Measurements from ENCODE around the gene LIPE. TPM values are rescaled to one million over a fixed set of nuclear protein-coding genes. Genes with fewer than 3 reads are reported as not detected.

The LIPE gene
- total and polyA plus RNA-seq, 8 donors: 4.0 to 11.0 (median 9.8) TPM

GRCh38 chr19:42356686-42357085 is 70.5 kb downstream of the LIPE start:
- H3K4me1 ChIP-seq: no peaks in the 10 kb centered on the region
- H3K27ac ChIP-seq: no peak overlapping the region
- H3K9me3 ChIP-seq: no peaks in the 10 kb centered on the region
- ATAC-seq (no peak), DNase-seq (no peak)
- TF ChIP-seq CTCF (IDR thresholded peaks at IDR 0.05): no peak
- H3K27me3 ChIP-seq: no peaks in the 10 kb centered on the region
- H3K36me3 ChIP-seq: peaks cover 0 to 42% of the 10 kb centered on the region in 2 donors
- no peak overlapping the region for H3K4me3 ChIP-seq
- intact Hi-C loops (cut with DNase I): no loop called here

- Histone ChIP-seq H3K27ac (no peak overlapping the region), H3K9me3 (no peaks in the 10 kb centered on the region), H3K27me3 (no peaks in the 10 kb centered on the region), H3K4me3 (no peak overlapping the region), H3K4me1 (no peaks in the 10 kb centered on the region), H3K36me3 (peaks cover 0 to 42% of the 10 kb centered on the region in 2 donors)
- ATAC-seq: no peak
- TF ChIP-seq CTCF (IDR thresholded peaks at IDR 0.05): no peak
- DNase-seq: no peak
- intact Hi-C loops (cut with DNase I): no loop called here
These were observed 71.3 kb downstream of the LIPE start for GRCh38 chr19:42355896-42356295.

DNA sequence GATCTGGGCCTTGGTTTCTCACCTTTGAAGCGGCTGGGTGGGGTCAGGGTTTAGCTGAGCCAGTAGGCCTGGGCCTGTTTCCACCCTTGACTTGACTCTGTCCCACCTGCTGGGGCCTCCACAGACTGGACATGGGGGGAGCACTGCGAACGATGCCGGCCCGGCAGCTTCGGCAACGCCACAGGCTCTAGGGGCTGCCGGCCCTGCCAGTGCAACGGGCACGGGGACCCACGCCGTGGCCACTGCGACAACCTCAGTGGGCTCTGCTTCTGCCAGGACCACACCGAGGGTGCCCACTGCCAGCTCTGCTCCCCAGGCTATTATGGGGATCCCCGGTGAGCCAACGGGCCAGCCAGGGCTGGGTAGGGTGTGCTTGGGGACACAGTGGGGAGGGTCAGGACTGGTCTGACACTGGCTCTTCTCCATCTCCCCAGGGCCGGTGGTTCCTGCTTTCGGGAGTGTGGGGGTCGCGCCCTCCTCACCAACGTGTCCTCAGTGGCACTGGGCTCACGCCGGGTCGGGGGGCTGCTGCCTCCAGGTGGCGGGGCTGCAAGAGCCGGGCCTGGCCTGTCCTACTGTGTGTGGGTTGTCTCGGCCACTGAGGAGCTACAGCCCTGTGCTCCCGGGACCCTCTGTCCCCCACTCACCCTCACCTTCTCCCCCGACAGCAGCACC is 73.7 kb downstream of the LIPE start:
- Histone ChIP-seq H3K9me3 (no peaks in the 10 kb centered on the region), H3K4me1 (no peaks in the 10 kb centered on the region), H3K27me3 (no peaks in the 10 kb centered on the region), H3K36me3 (peaks cover 0 to 44% of the 10 kb centered on the region in 2 donors), H3K27ac (no peak overlapping the region), H3K4me3 (no peak overlapping the region)
- DNase-seq (no peak), ATAC-seq (no peak)
- intact Hi-C loops (cut with DNase I): no loop called here
- no peak for TF ChIP-seq CTCF (IDR thresholded peaks at IDR 0.05)

DNA sequence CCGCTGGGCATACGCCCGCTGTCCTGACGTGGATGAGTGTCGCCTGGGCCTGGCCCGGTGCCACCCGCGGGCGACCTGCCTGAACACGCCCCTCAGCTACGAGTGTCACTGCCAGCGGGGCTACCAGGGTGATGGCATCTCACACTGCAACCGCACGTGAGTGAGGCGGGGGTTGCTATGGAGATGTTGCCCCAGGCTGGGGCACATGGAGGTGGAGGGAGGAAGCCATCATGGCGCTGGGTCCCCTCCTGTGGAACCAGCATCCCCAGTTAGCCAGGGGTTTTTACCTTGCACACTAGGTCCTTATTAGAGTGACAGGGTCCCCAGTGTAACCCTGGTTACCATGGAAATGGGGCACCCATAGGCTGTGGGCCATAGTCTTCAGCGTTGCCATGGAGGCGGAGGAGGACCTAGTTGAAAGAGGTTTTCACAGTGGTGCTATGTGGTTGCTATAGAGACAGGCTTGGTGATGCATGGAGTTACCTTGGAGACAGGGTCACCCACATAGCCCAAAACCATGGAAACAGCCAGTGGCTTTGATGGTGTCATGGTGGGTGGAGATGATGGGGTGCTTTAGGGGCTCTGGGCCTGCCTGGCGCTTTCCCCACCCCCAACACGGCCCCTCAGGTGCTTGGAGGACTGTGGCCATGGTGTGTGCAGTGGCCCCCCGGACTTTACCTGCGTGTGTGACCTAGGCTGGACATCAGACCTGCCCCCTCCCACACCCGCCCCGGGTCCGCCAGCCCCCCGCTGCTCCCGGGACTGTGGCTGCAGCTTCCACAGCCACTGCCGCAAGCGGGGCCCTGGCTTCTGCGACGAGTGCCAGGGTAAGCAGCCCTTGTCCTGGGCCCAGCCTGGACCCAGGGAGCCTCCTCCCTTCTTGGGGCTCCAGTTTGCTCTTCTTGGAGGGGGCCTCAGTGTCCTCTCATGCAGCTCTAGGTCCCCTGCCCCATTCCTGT is 74.6 kb downstream of the LIPE start:
- no peak for TF ChIP-seq CTCF (IDR thresholded peaks at IDR 0.05)
- Histone ChIP-seq H3K9me3 (no peaks in the 10 kb centered on the region), H3K27ac (no peak overlapping the region), H3K4me1 (peaks cover 0 to 4% of the 10 kb centered on the region in 2 donors), H3K36me3 (peaks cover 0 to 43% of the 10 kb centered on the region in 2 donors), H3K4me3 (no peak overlapping the region), H3K27me3 (no peaks in the 10 kb centered on the region)
- DNase-seq: peak in 1 of 4 donors; percentile 13
- intact Hi-C loops (cut with DNase I): no loop called here
- no peak for ATAC-seq

Other genes with a start within 250 kb of the LIPE start
- gene DEDD2, start 209.7 kb downstream of the LIPE start, total RNA-seq: 10 to 100 TPM; 22.7 to 34.8 TPM
- gene DEDD2, start 209.7 kb downstream of the LIPE start, polyA plus RNA-seq (ENCODE audit: insufficient read length in 6 of 6): 10 to 100 TPM; 15.7 to 21.4 (median 20.3) TPM
- 10 to 100 TPM; 11.5 to 12.7 TPM for gene ZNF526, start 207.1 kb downstream of the LIPE start, total RNA-seq
- 1 to 10 TPM; 8.1 to 9.8 (median 9.1) TPM for gene ZNF526, start 207.1 kb downstream of the LIPE start, polyA plus RNA-seq (ENCODE audit: insufficient read length in 6 of 6)
- 10 to 100 TPM; 33.4 to 40.3 TPM for gene GSK3A, start 184.8 kb downstream of the LIPE start, total RNA-seq
- gene GSK3A, start 184.8 kb downstream of the LIPE start, polyA plus RNA-seq (ENCODE audit: insufficient read length in 6 of 6): 10 to 100 TPM; 56.5 to 67.4 (median 61.4) TPM
- gene ERF, start 172.3 kb downstream of the LIPE start, total RNA-seq: 10 to 100 TPM; 47.0 to 55.0 TPM
- gene ERF, start 172.3 kb downstream of the LIPE start, polyA plus RNA-seq (ENCODE audit: insufficient read length in 6 of 6): 10 to 100 TPM; 42.9 to 56.4 (median 48.9) TPM
- gene CIC, start 158.1 kb downstream of the LIPE start, total RNA-seq: 10 to 100 TPM; 59.8 to 76.1 TPM
- 10 to 100 TPM; 37.2 to 66.3 (median 51.8) TPM for gene CIC, start 158.1 kb downstream of the LIPE start, polyA plus RNA-seq (ENCODE audit: insufficient read length in 6 of 6)
- 1 to 10 TPM; 1.1 TPM for gene PRR19, start 125.3 kb downstream of the LIPE start, total RNA-seq
- 1 to 10 TPM; 1.2 to 2.6 (median 1.7) TPM for gene PRR19, start 125.3 kb downstream of the LIPE start, polyA plus RNA-seq (ENCODE audit: insufficient read length in 6 of 6)
- 10 to 100 TPM; 25.0 to 25.7 TPM for gene PAFAH1B3, start 124.8 kb downstream of the LIPE start, total RNA-seq
- 100 to 1,000 TPM in 1 of 6 donors, 10 to 100 TPM in 5; 81.5 to 102 (median 90.7) TPM for gene PAFAH1B3, start 124.8 kb downstream of the LIPE start, polyA plus RNA-seq (ENCODE audit: insufficient read length in 6 of 6)
- gene TMEM145, start 114.1 kb downstream of the LIPE start, total RNA-seq: under 1 TPM; 0.21 to 0.32 TPM
- 1 to 10 TPM in 4 of 6 donors, under 1 TPM in 2; 0.50 to 1.6 (median 1.1) TPM for gene TMEM145, start 114.1 kb downstream of the LIPE start, polyA plus RNA-seq (ENCODE audit: insufficient read length in 6 of 6)
- gene MEGF8, start 101.8 kb downstream of the LIPE start, total RNA-seq: 10 to 100 TPM; 15.7 to 24.9 TPM
- 10 to 100 TPM; 25.7 to 38.9 (median 37.8) TPM for gene MEGF8, start 101.8 kb downstream of the LIPE start, polyA plus RNA-seq (ENCODE audit: insufficient read length in 6 of 6)
- gene CNFN, start 37.1 kb downstream of the LIPE start, total RNA-seq: 1 to 10 TPM; 1.2 to 3.2 TPM
- under 1 TPM in 5 of 6 donors, not detected in 1; 0.32 to 0.97 (median 0.52) TPM for gene CNFN, start 37.1 kb downstream of the LIPE start, polyA plus RNA-seq (ENCODE audit: insufficient read length in 6 of 6)
- 100 to 1,000 TPM; 162 to 257 TPM for gene CXCL17, start 15.6 kb upstream of the LIPE start, total RNA-seq
- 10 to 100 TPM in 4 of 6 donors, 1 to 10 TPM in 2; 8.5 to 18.0 (median 13.1) TPM for gene CXCL17, start 15.6 kb upstream of the LIPE start, polyA plus RNA-seq (ENCODE audit: insufficient read length in 6 of 6)
- 10 to 100 TPM; 12.4 to 24.0 TPM for gene CEACAM1, start 101.1 kb upstream of the LIPE start, total RNA-seq
- 1 to 10 TPM; 5.6 to 7.9 (median 6.6) TPM for gene CEACAM1, start 101.1 kb upstream of the LIPE start, polyA plus RNA-seq (ENCODE audit: insufficient read length in 6 of 6)
- gene CEACAM8, start 167.5 kb upstream of the LIPE start, total RNA-seq: 1 to 10 TPM in 1 of 2 donors, under 1 TPM in 1; 0.16 to 2.6 TPM
- under 1 TPM; 0.14 to 0.70 (median 0.36) TPM for gene CEACAM8, start 167.5 kb upstream of the LIPE start, polyA plus RNA-seq (ENCODE audit: insufficient read length in 6 of 6)

All from left lung (tissue), 10 donors.